ENCODE measurements around the gene NGLY1.

- TF ChIP-seq JUND (IDR thresholded peaks at IDR 0.05; ENCODE audit: low read depth, low read length) = no peak
- TF ChIP-seq RB1 (IDR thresholded peaks at IDR 0.05; ENCODE audit: borderline replicate concordance) = no peak
- TF ChIP-seq ZSCAN29 (IDR thresholded peaks at IDR 0.05) = no peak
- no peak for TF ChIP-seq RBBP5 (conservative IDR thresholded peaks at IDR 0.05)
- no peak for TF ChIP-seq CEBPB (IDR thresholded peaks at IDR 0.05; ENCODE audit: borderline replicate concordance in 1 of 2, low read depth in 2 of 2, low read length in 2 of 2)
- TF ChIP-seq TAF1 (IDR thresholded peaks at IDR 0.05; ENCODE audit: borderline replicate concordance, low read depth, low read length) = no peak
- no peak for TF ChIP-seq ZNF24 (IDR thresholded peaks at IDR 0.05)
- TF ChIP-seq GABPA (IDR thresholded peaks at IDR 0.05; ENCODE audit: low read depth) = no peak
Measured at GRCh38 chr3:25785826-25786225, 2.6 kb upstream of the NGLY1 start.

All from GM12878 (cell line).